ENCODE measurements around the gene CMKLR1. TPM values are rescaled to one million over a fixed set of nuclear protein-coding genes. Genes with fewer than 3 reads are reported as not detected.

The CMKLR1 gene
- total RNA-seq, 1 experiment from 2014 or later = 0.24 TPM

DNA sequence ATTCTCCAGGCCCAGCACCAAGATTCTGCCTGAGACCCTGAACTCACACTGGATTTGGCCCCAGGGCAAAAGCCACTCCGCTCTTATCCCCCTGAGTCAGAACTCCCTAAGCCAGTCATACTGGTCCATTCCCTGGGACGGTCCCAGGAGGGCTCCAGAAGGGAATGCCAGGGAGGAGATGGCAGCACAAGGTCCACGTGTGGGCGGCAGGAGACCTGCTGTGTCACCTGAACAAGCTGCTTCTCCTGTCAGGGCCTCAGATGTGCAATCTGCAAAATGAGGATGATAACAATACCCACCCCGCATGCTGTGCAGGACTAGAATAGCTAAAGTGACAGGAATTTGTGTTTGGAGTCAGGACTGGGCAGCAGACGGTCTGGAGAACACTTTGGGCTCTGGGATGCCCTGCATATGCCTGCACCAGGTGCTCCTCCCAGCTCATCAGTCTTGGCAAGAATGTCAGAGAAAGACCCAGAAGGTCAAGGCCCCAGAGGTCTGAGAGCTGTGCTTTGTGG lies 40.3 kb downstream of the CMKLR1 start:
- ChIA-PET CTCF (no interaction called here), POLR2A (ENCODE audit: low non-redundant PET) (no interaction called here)
- no peak overlapping the region for H3K4me3 ChIP-seq (ENCODE audit: low read depth, low read length, poor library complexity, severe bottlenecking)
- H3K27me3 ChIP-seq (replicated peaks; ENCODE audit: insufficient read depth, low read depth, low read length, poor library complexity) = peaks cover 10% of the 10 kb centered on the region
- H3K36me3 ChIP-seq (ENCODE audit: insufficient read depth, low read length, poor library complexity, severe bottlenecking) = no peaks in the 10 kb centered on the region
- H3K4me1 ChIP-seq (ENCODE audit: insufficient read depth, low read length, poor library complexity, severe bottlenecking) = no peaks in the 10 kb centered on the region
- intact Hi-C loops (cut with micrococcal nuclease; ENCODE audit: unreplicated experiment) = no loop called here
- no TSS peak for BruUV-seq (replicated peaks)
- TF ChIP-seq EZH2 (IDR thresholded peaks at IDR 0.05; ENCODE audit: borderline replicate concordance, low read depth, low read length, poor library complexity, severe bottlenecking) = no peak
- TF ChIP-seq, protein P1, sequence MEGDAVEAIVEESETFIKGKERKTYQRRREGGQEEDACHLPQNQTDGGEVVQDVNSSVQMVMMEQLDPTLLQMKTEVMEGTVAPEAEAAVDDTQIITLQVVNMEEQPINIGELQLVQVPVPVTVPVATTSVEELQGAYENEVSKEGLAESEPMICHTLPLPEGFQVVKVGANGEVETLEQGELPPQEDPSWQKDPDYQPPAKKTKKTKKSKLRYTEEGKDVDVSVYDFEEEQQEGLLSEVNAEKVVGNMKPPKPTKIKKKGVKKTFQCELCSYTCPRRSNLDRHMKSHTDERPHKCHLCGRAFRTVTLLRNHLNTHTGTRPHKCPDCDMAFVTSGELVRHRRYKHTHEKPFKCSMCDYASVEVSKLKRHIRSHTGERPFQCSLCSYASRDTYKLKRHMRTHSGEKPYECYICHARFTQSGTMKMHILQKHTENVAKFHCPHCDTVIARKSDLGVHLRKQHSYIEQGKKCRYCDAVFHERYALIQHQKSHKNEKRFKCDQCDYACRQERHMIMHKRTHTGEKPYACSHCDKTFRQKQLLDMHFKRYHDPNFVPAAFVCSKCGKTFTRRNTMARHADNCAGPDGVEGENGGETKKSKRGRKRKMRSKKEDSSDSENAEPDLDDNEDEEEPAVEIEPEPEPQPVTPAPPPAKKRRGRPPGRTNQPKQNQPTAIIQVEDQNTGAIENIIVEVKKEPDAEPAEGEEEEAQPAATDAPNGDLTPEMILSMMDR (conservative IDR thresholded peaks at IDR 0.05; ENCODE audit: low read depth, low read length) = no peak
- DNase-seq (ENCODE audit: low spot score) = no peak
- no peak overlapping the region for H3K27ac ChIP-seq (ENCODE audit: low read depth, low read length, poor library complexity, severe bottlenecking)
- no peaks in the 10 kb centered on the region for H3K9me3 ChIP-seq (ENCODE audit: low read depth, low read length, poor library complexity, severe bottlenecking)

DNA sequence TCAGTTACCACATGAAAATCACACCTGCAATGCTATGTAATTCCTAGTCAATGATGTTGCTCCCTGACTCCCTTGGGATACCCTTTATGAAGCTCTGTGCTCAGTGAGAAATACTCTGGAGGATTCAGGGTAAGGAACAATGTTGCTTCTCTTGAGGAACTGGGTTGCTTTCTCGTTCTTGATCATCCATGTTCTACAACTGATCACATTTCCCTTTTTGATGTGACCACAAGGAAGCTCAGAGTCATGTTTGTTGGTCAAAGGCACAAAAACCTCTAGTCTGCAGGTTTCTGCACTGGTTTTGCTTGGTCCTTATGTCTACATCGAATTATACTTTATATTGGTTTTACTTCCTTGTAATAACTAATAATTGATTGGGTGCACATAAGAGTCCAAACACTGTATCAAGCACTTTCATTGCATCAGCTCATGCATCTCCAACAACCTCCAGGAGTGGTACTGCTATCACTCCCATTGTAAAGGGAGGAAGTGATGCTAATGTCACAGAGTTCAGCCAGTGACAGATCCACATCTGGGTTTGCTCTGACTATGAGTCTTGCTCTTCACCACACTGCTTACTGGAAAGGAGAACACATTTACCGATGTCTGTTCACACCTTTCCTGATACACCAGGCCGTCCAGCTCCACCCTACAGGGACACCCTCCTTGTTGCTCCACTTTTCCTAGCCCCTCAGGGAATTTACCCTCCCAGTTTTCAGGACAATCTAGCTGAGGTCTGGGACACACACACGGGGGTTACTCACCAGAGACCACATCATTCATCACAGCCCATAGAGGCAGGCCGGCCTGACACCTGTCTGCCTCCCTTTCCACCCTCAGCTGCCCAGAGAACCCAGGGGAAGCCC lies 41.0 kb downstream of the CMKLR1 start:
- no peaks in the 10 kb centered on the region for H3K36me3 ChIP-seq (ENCODE audit: insufficient read depth, low read length, poor library complexity, severe bottlenecking)
- no peak overlapping the region for H3K27ac ChIP-seq (ENCODE audit: low read depth, low read length, poor library complexity, severe bottlenecking)
- no TSS peak for BruUV-seq (replicated peaks)
- H3K4me1 ChIP-seq (ENCODE audit: insufficient read depth, low read length, poor library complexity, severe bottlenecking) = no peaks in the 10 kb centered on the region
- H3K27me3 ChIP-seq (replicated peaks; ENCODE audit: insufficient read depth, low read depth, low read length, poor library complexity) = peaks cover 17% of the 10 kb centered on the region
- H3K9me3 ChIP-seq (ENCODE audit: low read depth, low read length, poor library complexity, severe bottlenecking) = no peaks in the 10 kb centered on the region
- ChIA-PET CTCF (no interaction called here), POLR2A (ENCODE audit: low non-redundant PET) (no interaction called here)
- intact Hi-C loops (cut with micrococcal nuclease; ENCODE audit: unreplicated experiment) = no loop called here
- TF ChIP-seq, protein P1 (conservative IDR thresholded peaks at IDR 0.05; ENCODE audit: low read depth, low read length) = no peak
- no peak for TF ChIP-seq EZH2 (IDR thresholded peaks at IDR 0.05; ENCODE audit: borderline replicate concordance, low read depth, low read length, poor library complexity, severe bottlenecking)
- no peak for DNase-seq (ENCODE audit: low spot score)
- H3K4me3 ChIP-seq (ENCODE audit: low read depth, low read length, poor library complexity, severe bottlenecking) = no peak overlapping the region

DNA sequence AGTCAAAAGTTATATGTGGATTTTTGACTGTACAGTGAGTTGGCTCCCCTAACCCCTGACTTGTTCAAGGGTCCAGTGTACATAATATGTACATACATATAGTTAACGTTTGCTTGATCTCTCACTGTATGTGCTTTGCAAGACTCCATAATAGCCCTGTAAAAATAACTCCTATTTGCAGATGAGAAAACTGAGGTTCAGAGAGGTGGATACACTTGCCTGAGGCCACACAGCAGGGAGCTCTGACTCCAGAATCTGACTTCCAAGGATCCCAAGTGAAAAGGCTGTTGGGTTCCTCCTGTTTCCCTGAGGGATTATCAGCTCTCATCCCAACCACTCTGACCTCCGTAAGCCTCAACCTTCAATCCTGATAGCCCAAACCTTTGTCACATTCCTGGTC lies 41.7 kb downstream of the CMKLR1 start:
- H3K4me3 ChIP-seq (ENCODE audit: low read depth, low read length, poor library complexity, severe bottlenecking) = no peak overlapping the region
- TF ChIP-seq EZH2 (IDR thresholded peaks at IDR 0.05; ENCODE audit: borderline replicate concordance, low read depth, low read length, poor library complexity, severe bottlenecking) = no peak
- TF ChIP-seq, protein P1 (conservative IDR thresholded peaks at IDR 0.05; ENCODE audit: low read depth, low read length) = no peak
- DNase-seq (ENCODE audit: low spot score) = no peak
- H3K36me3 ChIP-seq (ENCODE audit: insufficient read depth, low read length, poor library complexity, severe bottlenecking) = no peaks in the 10 kb centered on the region
- peaks cover 18% of the 10 kb centered on the region for H3K27me3 ChIP-seq (replicated peaks; ENCODE audit: insufficient read depth, low read depth, low read length, poor library complexity)
- H3K4me1 ChIP-seq (ENCODE audit: insufficient read depth, low read length, poor library complexity, severe bottlenecking) = no peaks in the 10 kb centered on the region
- ChIA-PET POLR2A (ENCODE audit: low non-redundant PET) (no interaction called here), CTCF (no interaction called here)
- intact Hi-C loops (cut with micrococcal nuclease; ENCODE audit: unreplicated experiment) = no loop called here
- no peak overlapping the region for H3K27ac ChIP-seq (ENCODE audit: low read depth, low read length, poor library complexity, severe bottlenecking)
- H3K9me3 ChIP-seq (ENCODE audit: low read depth, low read length, poor library complexity, severe bottlenecking) = no peaks in the 10 kb centered on the region
- BruUV-seq (replicated peaks) = no TSS peak

All from A673 (cell line).